Fibroblast of mammary gland (primary cell): Measurements from ENCODE around the gene NUP93.

Experiments
- DNase-seq: peaks from one replicate; pipeline ENCODE4 v3.0.0-alpha.2; 2010; ENCODE audit warnings: low read depth
- H3K4me3 ChIP-seq: 2 replicates; pipeline ENCODE4 v1.5.1; 2011; ENCODE audit warnings: low read depth, mild to moderate bottlenecking, low read length, moderate library complexity; ENCODE audit not compliant: control insufficient read depth
- CTCF ChIP-seq: conservative IDR thresholded peaks from 2 replicates; pipeline ENCODE4 v1.5.1; 2011; ENCODE audit warnings: low read depth, low read length, inconsistent platforms; ENCODE audit not compliant: control insufficient read depth, insufficient read depth

The NUP93 gene

GRCh38 chr16:56779906-56780305, 50.0 kb downstream of the NUP93 start:
- H3K4me3 ChIP-seq: no peak overlapping the region
- no peak for DNase-seq
- TF ChIP-seq CTCF: no peak

GRCh38 chr16:56780646-56781045, 50.7 kb downstream of the NUP93 start:
- no peak overlapping the region for H3K4me3 ChIP-seq
- TF ChIP-seq CTCF: no peak
- DNase-seq: no peak

- H3K4me3 ChIP-seq: no peak overlapping the region
- no peak for TF ChIP-seq CTCF
- DNase-seq: no peak
Measured at GRCh38 chr16:56781528-56781961, 51.6 kb downstream of the NUP93 start.

GRCh38 chr16:56783344-56783743, 53.4 kb downstream of the NUP93 start:
- no peak overlapping the region for H3K4me3 ChIP-seq
- no peak for TF ChIP-seq CTCF
- DNase-seq: peak; percentile 9

- no peak for DNase-seq
- TF ChIP-seq CTCF: no peak
Measured at GRCh38 chr16:56785317-56785716, 55.4 kb downstream of the NUP93 start.

GRCh38 chr16:56787167-56787566, 57.2 kb downstream of the NUP93 start:
- TF ChIP-seq CTCF: no peak
- DNase-seq: no peak
- no peak overlapping the region for H3K4me3 ChIP-seq

More at GRCh38 chr16:56785317-56785716, 55.4 kb downstream of the NUP93 start:
- H3K4me3 ChIP-seq: no peak overlapping the region

- TF ChIP-seq CTCF: no peak
- no peak for DNase-seq
- no peak overlapping the region for H3K4me3 ChIP-seq
Measured at GRCh38 chr16:56788435-56788834, 58.5 kb downstream of the NUP93 start.
